K562 (cell line): ENCODE data around the gene ZDHHC24. TPM values are rescaled to one million over a fixed set of nuclear protein-coding genes. Genes with fewer than 3 reads are reported as not detected.

Source experiments
- ATAC-seq: fragments of 200-7000 bp; cut with Tn5 transposase; 3 replicates; pipeline ENCODE4 v1.9.1; 2020; ENCODE audit warnings: moderate library complexity
- BruUV-seq: library from RNA; stranded (reverse); fragments of 400-500 nt; replicated peaks from 2 replicates; lab custom pipeline; 2021; lab: Mats Ljungman, UMichigan
- CTCF ChIA-PET: fragments of 300-600 bp; formaldehyde crosslinking; extraction: SDS; loops from one replicate; lab custom pipeline; 2021; ENCODE audit warnings: low intra/inter-chr PET ratio; lab: Yijun Ruan, JAX
- POLR2A ChIA-PET: fragments of 300-600, 350-650 bp; sonication (Branson Sonifier 250); formaldehyde crosslinking; extraction: SDS; loops from one replicate; lab custom pipeline; 2021; ENCODE audit warnings: antibody characterized with exemption, inconsistent platforms; lab: Yijun Ruan, JAX
- DNase-seq, 4 experiments: peaks; one replicate each; pipeline versions ENCODE4 v3.0.0 to v3.0.0-alpha.2; 2011 to 2018; ENCODE audit warnings: low spot score in 3 of 4, mixed read lengths in 3 of 4; ENCODE audit errors: extremely low read depth in 1 of 4
- FAIRE-seq: peaks from 2 replicates; lab custom pipeline; 2011; peaks lifted over from hg19 to GRCh38; lab: Jason Lieb, UNC
- H2AFZ ChIP-seq: 2 replicates; pipeline ENCODE4 v1.6.0; 2011; ENCODE audit warnings: low read depth, low read length, control low read depth, inconsistent platforms
- H3K27ac ChIP-seq: fragments of 200-600 bp; 3 replicates; pipeline ENCODE4 v1.8.0; 2011; ENCODE audit warnings: low read depth, mild to moderate bottlenecking, control low read depth, inconsistent platforms, low read length, moderate library complexity, mixed read lengths; ENCODE audit errors: extremely low read depth
- H3K27me3 ChIP-seq, 2 experiments: fragments of 300-600 bp in 1 of 2; 2 replicates in 1 of 2; 3 replicates in 1 of 2; pipeline versions ENCODE4 v1.6.0 to v1.8.0; 2011; ENCODE audit warnings: inconsistent platforms in 2 of 2, low read length in 2 of 2, mild to moderate bottlenecking in 1 of 2, mixed read lengths in 1 of 2, moderate library complexity in 1 of 2; ENCODE audit not compliant: control insufficient read depth in 2 of 2, insufficient read depth in 2 of 2
- H3K36me3 ChIP-seq: fragments of 300-600 bp; 3 replicates; pipeline ENCODE4 v1.8.0; 2011; ENCODE audit warnings: mild to moderate bottlenecking, low read length, inconsistent platforms; ENCODE audit not compliant: control insufficient read depth, insufficient read depth
- H3K4me1 ChIP-seq, 2 experiments: fragments of 200-600 bp in 1 of 2; replicated peaks in 1 of 2; 2 replicates in 1 of 2; 3 replicates in 1 of 2; pipeline versions ENCODE4 v1.5.1 to v1.8.0; 2011; ENCODE audit warnings: inconsistent platforms in 2 of 2, low read length in 2 of 2, mild to moderate bottlenecking in 1 of 2, mixed read lengths in 1 of 2, moderate library complexity in 1 of 2; ENCODE audit not compliant: control insufficient read depth in 2 of 2, insufficient read depth in 2 of 2
- H3K4me2 ChIP-seq: 2 replicates; pipeline ENCODE4 v1.6.1; 2011; ENCODE audit warnings: low read length, control low read depth, inconsistent platforms, mixed read lengths; ENCODE audit not compliant: insufficient read depth
- H3K4me3 ChIP-seq: fragments of 200-600 bp; sonication (generic), shearing (Covaris generic); 2 replicates; pipeline ENCODE4 v1.5.1; 2016; ENCODE audit warnings: control low read depth, inconsistent platforms
- H3K79me2 ChIP-seq: fragments of 200-600 bp; 3 replicates; pipeline ENCODE4 v1.8.0; 2011; ENCODE audit warnings: low read length, inconsistent platforms; ENCODE audit not compliant: control insufficient read depth, insufficient read depth
- H3K9ac ChIP-seq, 2 experiments: 2 replicates each; pipeline versions ENCODE4 v1.6.0 to v1.6.1; 2011; ENCODE audit warnings: low read depth in 2 of 2, low read length in 2 of 2, control low read depth in 1 of 2, inconsistent platforms in 1 of 2, mild to moderate bottlenecking in 1 of 2, mixed read lengths in 1 of 2; ENCODE audit not compliant: insufficient read depth in 1 of 2
- H3K9me1 ChIP-seq: one replicate; pipeline ENCODE4 v1.6.0; 2011; ENCODE audit warnings: inconsistent platforms, mild to moderate bottlenecking, low read length, moderate library complexity; ENCODE audit not compliant: control insufficient read depth, insufficient read depth
- H3K9me3 ChIP-seq: replicated peaks from 2 replicates; pipeline ENCODE4 v1.5.1; 2011; ENCODE audit warnings: low read depth, low read length, inconsistent platforms; ENCODE audit not compliant: control insufficient read depth, insufficient read depth
- H4K20me1 ChIP-seq: replicated peaks from 2 replicates; pipeline ENCODE4 v1.6.1; 2011; ENCODE audit warnings: low read length, inconsistent platforms, mixed read lengths; ENCODE audit not compliant: control insufficient read depth, insufficient read depth
- E2F1 ChIP-seq: sonication (generic); formaldehyde crosslinking; IDR thresholded peaks from 2 replicates; pipeline ENCODE4 v1.8.1; 2023; ENCODE audit warnings: mild to moderate bottlenecking, missing genetic modification reagents, moderate library complexity
- EWSR1 ChIP-seq: fragments of 450-650 bp; IDR thresholded peaks from 2 replicates; pipeline ENCODE4 v1.6.1; 2018; ENCODE audit warnings: borderline replicate concordance, mild to moderate bottlenecking, low read depth, moderate library complexity; ENCODE audit not compliant: partially characterized antibody
- FOXP1 ChIP-seq: sonication (generic); formaldehyde crosslinking; IDR thresholded peaks from 2 replicates; pipeline ENCODE4 v1.8.0; 2022; ENCODE audit warnings: mild to moderate bottlenecking, missing genetic modification reagents
- HES1 ChIP-seq: fragments of 450-650 bp; IDR thresholded peaks from 2 replicates; pipeline ENCODE4 v1.6.1; 2016; ENCODE audit warnings: low read depth, mild to moderate bottlenecking, moderate library complexity
- NFIC ChIP-seq: fragments of 450-650 bp; IDR thresholded peaks from 2 replicates; pipeline ENCODE4 v1.6.1; 2017; ENCODE audit warnings: mild to moderate bottlenecking, inconsistent platforms
- SMARCA4 ChIP-seq: fragments of 450-650 bp; IDR thresholded peaks from 2 replicates; pipeline ENCODE4 v1.6.1; 2016
- ZBTB17 ChIP-seq: fragments of 450-650 bp; formaldehyde crosslinking; IDR thresholded peaks from 2 replicates; pipeline ENCODE4 v1.4.0; 2020; ENCODE audit warnings: mild to moderate bottlenecking
- WGBS: fragments of 100-300 bp; shearing (Covaris generic); methylation state at CpG from one replicate; pipeline ENCODE4 v1.1.6; 2016; ENCODE audit warnings: low coverage, mixed read lengths; ENCODE audit not compliant: insufficient coverage; ENCODE audit errors: missing lambda C conversion rate; 5-methylcytosine and 5-hydroxymethylcytosine counted together
- in situ Hi-C: fragments of 300-500 bp; cut with MboI; formaldehyde crosslinking; loops from 4 replicates; pipeline ENCODE4 v1.15.0; 2018; ENCODE audit warnings: inconsistent platforms, mixed read lengths
- intact Hi-C: fragments of 100-400 bp; cut with micrococcal nuclease; formaldehyde crosslinking; loops from 2 replicates; pipeline ENCODE4 v1.14.2; 2022
- polyA plus RNA-seq, 8 experiments: library from polyadenylated mRNA; depleted of rRNA in 4 of 8; stranded (reverse) in 5 of 8; unstranded in 3 of 8; fragments of >200 nt; fragmentation: Nextera tagmentation in 2 of 8; fragmentation: Illumina TruSeq in 1 of 8; extraction: Ambion mirVana in 2 of 8; extraction: Trizol in 1 of 8; gene quantifications; 2 replicates each; pipeline versions ENCODE4 v1.2.1 to v1.2.3, GENCODE V29; 2011 to 2014; ENCODE audit warnings: inconsistent platforms in 1 of 8, missing spikeins in 1 of 8
- total RNA-seq, 7 experiments: library from RNA; depleted of rRNA in 6 of 7; stranded (reverse); fragments of >200 nt in 6 of 7; fragmentation: Illumina TruSeq in 2 of 7; extraction: Trizol in 2 of 7; gene quantifications; 2 replicates each; pipeline versions ENCODE4 v1.2.1 to v1.2.3, GENCODE V29; 2011 to 2021; ENCODE audit warnings: low replicate concordance in 1 of 7

ZDHHC24 gene
- total and polyA plus RNA-seq, 9 of the 15 experiments (the other 6 are each of a cell fraction or from before 2014, with no cell fraction given) = 0.45 to 11.2 (median 2.7) TPM

GRCh38 chr11:66492161-66492865 is 53.5 kb downstream of the ZDHHC24 start:
- CTCF ChIA-PET = no interaction called here
- POLR2A ChIA-PET = interaction anchor here (0.7 to 1.8 kb wide), 4 partner anchors 9 to 148 kb away, joined by 3 to 8 read pairs (median 3); partner anchors contain the start of gene DPP3
- no TSS peak for BruUV-seq
- Histone ChIP-seq H2AFZ (no peak overlapping the region), H3K4me1 (peaks cover 0 to 30% of the 10 kb centered on the region in 2 experiments; a peak in 3 of 5 replicates), H3K36me3 (peaks cover 61% of the 10 kb centered on the region; the same call in 2 of the 3 replicates), H3K79me2 (no peaks in the 10 kb centered on the region), H3K4me2 (no peak overlapping the region), H3K4me3 (no peak overlapping the region), H3K9me3 (no peaks in the 10 kb centered on the region), H3K27ac (no peak overlapping the region), H3K27me3 (no peaks in the 10 kb centered on the region), H4K20me1 (0 out of 2 replicates have a peak, but pooled peaks cover 2% of the 10 kb centered on the region), H3K9me1 (no peaks in the 10 kb centered on the region), H3K9ac (peak overlapping the region in 1 of 2 experiments; percentile 66; a peak in 2 of 4 replicates)
- TF ChIP-seq NFIC (peak; percentile 71), E2F1 (no peak), SMARCA4 (no peak), HES1 (no peak), EWSR1 (no peak), ZBTB17 (CRISPR knock-in tag) (no peak), FOXP1 (CRISPR knock-in tag) (no peak)
- WGBS = 63% methylated on average over 5 of the region's 10 CpGs
- in situ Hi-C loops = no loop called here
- ATAC-seq (no peak), FAIRE-seq (no peak), DNase-seq (no peak)
- intact Hi-C loops = no loop called here
